GM12864 (cell line): ENCODE data around the gene SPTBN5.

ENCODE experiments used
- DNase-seq: peaks from one replicate; pipeline ENCODE4 v3.0.0-alpha.2; 2011; ENCODE audit warnings: low read depth
- H3K4me3 ChIP-seq: 2 replicates; pipeline ENCODE4 v1.5.1; 2011; ENCODE audit warnings: mild to moderate bottlenecking, low read depth, low read length, control low read depth
- CTCF ChIP-seq: IDR thresholded peaks from 2 replicates; pipeline ENCODE4 v1.5.1; 2011; ENCODE audit warnings: low read depth, mild to moderate bottlenecking, moderate library complexity, low read length, control low read depth, inconsistent platforms; ENCODE audit errors: missing control alignments

The SPTBN5 gene

GRCh38 chr15:41887161-41887560 is 6.7 kb downstream of the SPTBN5 start:
- DNase-seq: no peak
- H3K4me3 ChIP-seq: no peak overlapping the region
- no peak for TF ChIP-seq CTCF

- H3K4me3 ChIP-seq: no peak overlapping the region
- no peak for TF ChIP-seq CTCF
These were observed 7.1 kb downstream of the SPTBN5 start for GRCh38 chr15:41886741-41887140.

GRCh38 chr15:41885841-41886240 is 8.0 kb downstream of the SPTBN5 start:
- no peak for DNase-seq
- H3K4me3 ChIP-seq: no peak overlapping the region
- no peak for TF ChIP-seq CTCF

More at GRCh38 chr15:41886741-41887140, 7.1 kb downstream of the SPTBN5 start:
- DNase-seq: no peak

- TF ChIP-seq CTCF: no peak
- no peak for DNase-seq
- H3K4me3 ChIP-seq: no peak overlapping the region
These were observed 8.5 kb downstream of the SPTBN5 start for GRCh38 chr15:41885321-41885720.

DNA sequence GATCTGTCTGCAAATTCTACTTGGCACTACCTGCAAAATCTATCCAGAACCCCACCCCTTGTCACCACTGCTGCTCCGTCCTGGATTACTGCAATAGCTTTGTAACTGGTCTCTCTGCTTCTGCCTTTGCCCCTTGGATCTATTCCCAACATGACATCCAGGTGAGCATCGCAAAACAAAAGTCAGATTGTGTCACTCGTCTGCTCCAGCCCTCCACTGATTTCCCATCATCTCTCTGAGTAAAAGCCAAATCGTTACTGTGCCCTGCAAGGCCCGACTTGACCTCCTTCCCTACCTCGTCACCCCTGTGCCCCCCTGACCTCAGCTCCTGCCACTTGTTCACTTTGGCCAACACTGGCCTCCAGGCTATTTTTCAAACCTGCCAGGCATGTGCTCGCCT is 9.4 kb downstream of the SPTBN5 start:
- DNase-seq: no peak
- H3K4me3 ChIP-seq: no peak overlapping the region
- TF ChIP-seq CTCF: no peak

GRCh38 chr15:41883484-41883825 is 10.4 kb downstream of the SPTBN5 start:
- no peak for TF ChIP-seq CTCF
- no peak for DNase-seq
- no peak overlapping the region for H3K4me3 ChIP-seq

DNA sequence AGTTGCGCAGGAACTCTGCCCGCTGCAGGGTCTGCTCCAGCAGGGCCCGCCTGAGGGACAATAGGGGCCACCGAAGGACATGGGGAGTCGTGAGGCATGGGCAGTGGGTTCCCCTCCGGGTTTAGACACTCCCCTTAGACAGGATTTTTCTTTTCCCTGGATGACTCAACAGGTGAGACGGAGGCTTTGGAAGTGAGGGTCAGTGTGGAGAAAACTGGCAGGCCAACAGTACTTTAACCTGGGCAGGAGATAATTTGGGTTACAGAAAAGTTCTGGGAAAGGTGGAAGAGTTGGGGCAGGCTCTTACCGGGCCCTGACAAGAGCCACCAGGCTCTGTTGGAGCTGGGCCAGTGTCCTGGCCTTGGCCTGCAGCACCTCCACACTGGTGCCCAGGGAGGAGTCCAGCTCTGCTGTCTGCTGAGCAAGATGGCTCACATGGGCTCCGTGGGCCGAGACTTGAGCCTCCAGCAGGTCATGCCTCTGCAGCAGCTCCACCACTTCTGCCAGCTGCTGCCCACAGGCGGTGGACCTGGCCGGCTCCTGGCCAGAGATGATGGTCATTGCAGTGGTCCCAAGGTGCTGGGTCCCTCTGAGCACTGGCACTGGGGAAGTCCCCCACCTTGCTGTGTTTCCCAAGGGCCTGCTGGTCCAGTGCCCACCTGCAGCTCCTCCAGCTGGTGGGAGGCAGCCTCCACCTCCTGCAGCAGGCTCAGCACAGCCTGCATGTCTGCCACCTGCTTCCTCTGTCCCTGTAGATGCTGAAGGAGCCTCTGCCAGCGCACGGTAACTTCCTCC is 11.0 kb downstream of the SPTBN5 start:
- no peak overlapping the region for H3K4me3 ChIP-seq
- TF ChIP-seq CTCF: no peak
- no peak for DNase-seq
